ENCODE data around the gene AXDND1.
"Not testable (repeated sequence)": the region's sequence is repeated elsewhere in the genome, so short reads cannot be mapped to it uniquely, and the experiment has no call there.

Gene AXDND1

GRCh38 chr1:179366093-179366800 lies 476 bp downstream of the AXDND1 start:
- DNase-seq: peak; percentile 12

- peak; percentile 81 for DNase-seq
Measured at GRCh38 chr1:179369751-179370341, 4.1 kb downstream of the AXDND1 start.

GRCh38 chr1:179372160-179372559 lies 6.4 kb downstream of the AXDND1 start:
- no peak for DNase-seq

DNA sequence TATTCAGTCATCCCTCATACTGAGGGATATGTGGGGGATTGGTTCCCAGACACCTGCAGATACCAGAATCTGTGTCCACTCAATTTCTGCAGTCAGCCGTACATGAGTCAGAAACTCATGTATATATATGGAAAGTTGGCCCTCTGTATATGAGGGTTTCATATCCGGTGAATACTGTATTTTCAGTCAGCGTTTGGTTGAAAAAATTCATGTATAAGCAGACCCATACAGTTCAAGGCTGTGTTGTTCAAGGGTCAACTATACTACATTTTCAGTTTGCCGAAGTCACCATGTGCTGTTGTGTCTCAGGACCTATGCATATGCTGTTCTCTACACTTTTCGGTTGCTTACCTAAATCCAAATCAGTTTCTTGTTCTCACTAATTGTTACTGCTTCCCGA lies 10.5 kb downstream of the AXDND1 start:
- no peak for DNase-seq

- DNase-seq: no peak
Measured at GRCh38 chr1:179380299-179380698, 14.5 kb downstream of the AXDND1 start.

- no peak for DNase-seq
Measured at GRCh38 chr1:179384027-179384426, 18.3 kb downstream of the AXDND1 start.

DNA sequence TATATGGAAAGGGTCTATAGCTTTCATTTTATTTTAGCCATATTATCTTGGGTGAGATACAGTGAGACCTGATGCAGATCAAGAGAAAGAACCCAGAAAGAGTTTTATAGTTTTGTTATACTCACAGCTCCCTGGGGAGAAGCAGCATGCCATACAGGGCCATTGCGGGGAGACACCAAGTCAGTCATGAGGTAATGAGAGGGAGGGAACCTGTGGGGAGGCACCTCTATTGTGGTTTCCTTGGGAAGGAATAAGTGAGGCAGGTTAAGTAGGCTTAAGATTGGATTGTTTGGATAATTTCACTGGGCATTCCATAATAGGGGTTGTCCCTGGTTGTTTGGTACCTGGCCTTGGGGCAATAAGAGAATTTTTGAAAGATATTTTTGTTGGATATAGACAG lies 19.7 kb downstream of the AXDND1 start:
- no peak for DNase-seq

DNA sequence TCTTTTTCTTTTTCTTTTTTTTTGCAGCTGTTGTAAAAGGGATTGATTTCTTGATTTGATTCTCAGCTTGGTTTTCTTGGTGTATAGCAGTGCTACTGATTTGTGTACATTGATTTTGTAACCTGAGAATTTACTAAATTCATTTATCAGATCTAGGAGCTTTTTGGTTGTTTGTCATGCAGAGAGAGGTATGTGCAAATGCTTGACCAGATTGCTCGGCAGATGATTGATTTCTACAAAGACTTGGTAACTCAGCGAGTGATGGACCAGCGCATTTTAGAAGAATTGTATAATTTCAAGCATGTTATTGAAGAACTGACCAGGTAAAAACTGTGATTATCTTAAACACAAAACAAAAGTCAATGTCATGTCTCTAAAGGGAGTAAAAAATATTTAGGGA lies 27.9 kb downstream of the AXDND1 start:
- DNase-seq: no peak

- DNase-seq: not testable (repeated sequence)
Measured at GRCh38 chr1:179399399-179399798, 33.6 kb downstream of the AXDND1 start.

GRCh38 chr1:179417760-179418159 lies 52.0 kb downstream of the AXDND1 start:
- not testable (repeated sequence) for DNase-seq

DNA sequence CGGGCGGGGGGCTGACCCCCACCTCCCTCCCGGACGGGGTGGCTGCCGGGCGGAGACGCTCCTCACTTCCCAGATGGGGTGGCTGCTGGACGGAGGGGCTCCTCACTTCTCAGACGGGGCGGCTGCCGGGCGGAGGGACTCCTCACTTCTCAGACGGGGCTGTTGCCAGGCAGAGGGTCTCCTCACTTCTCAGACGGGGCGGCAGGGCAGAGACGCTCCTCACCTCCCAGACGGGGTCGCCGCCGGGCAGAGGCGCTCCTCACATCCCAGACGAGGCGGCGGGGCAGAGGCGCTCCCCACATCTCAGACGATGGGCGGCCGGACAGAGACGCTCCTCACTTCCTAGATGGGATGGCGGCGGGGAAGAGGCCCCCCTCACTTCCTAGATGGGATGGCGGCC lies 52.9 kb downstream of the AXDND1 start:
- DNase-seq: not testable (repeated sequence)

DNA sequence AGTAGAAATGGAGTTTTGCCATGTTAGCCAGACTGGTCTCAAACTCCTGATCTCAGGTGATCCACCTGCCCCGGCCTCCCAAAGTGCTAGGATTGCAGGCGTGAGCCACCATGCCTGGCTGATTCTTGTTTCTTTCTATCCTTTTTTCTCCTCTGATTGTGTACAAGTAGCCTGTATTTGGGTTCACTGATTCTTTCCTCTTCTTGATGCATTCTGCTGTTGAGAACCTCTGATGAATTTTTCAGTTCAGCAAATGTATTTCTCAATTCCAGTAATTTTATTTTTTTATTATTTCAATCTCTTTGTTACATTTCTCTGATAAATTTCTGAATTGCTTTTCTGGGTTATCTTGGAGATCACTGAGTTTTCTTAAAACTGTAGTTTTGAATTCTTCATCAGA lies 58.8 kb downstream of the AXDND1 start:
- no peak for DNase-seq

- no peak for DNase-seq
Measured at GRCh38 chr1:179425186-179425585, 59.4 kb downstream of the AXDND1 start.

DNA sequence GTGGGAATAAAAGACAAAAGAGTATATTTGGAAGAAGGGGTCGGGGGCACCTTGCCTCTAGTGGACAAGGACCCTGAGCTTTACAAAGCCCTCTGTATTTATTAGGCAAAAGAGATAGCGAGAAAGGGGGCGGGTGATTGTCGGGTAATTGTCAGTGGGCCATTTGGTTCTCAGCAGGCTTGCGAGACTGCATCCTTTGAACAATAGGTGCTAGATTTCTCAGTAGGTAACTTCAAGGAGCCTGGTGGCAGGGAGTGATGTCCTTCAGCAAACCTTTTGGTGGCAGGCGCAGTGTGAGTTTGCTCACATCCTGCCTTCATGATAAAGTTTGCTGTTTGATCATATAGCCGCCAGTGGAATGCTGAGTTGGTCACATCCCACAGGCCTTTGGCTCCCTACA lies 71.4 kb downstream of the AXDND1 start:
- no peak for DNase-seq

- DNase-seq: not testable (repeated sequence)
Measured at GRCh38 chr1:179439646-179440045, 73.9 kb downstream of the AXDND1 start.

- DNase-seq: not testable (repeated sequence)
Measured at GRCh38 chr1:179440301-179440700, 74.5 kb downstream of the AXDND1 start.

DNA sequence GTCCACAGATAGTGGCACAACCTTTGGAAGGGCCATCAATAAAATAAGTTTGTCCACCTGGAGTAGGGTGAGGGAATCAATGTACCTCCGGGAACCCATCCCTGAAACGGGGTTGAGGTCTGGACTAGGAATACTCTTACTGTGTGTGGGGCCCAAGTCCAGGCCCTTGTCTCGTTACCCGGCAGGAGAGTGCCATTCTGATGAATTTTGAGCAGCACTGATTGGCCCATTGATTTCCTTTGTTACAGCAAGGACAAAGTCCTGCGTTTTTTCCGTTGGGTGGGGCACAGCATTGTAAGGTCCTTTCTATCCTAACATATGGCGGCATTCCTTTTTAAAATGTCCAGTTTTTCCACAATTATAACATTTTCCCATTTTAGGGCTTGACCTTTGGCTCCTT lies 75.2 kb downstream of the AXDND1 start:
- no peak for DNase-seq

DNA sequence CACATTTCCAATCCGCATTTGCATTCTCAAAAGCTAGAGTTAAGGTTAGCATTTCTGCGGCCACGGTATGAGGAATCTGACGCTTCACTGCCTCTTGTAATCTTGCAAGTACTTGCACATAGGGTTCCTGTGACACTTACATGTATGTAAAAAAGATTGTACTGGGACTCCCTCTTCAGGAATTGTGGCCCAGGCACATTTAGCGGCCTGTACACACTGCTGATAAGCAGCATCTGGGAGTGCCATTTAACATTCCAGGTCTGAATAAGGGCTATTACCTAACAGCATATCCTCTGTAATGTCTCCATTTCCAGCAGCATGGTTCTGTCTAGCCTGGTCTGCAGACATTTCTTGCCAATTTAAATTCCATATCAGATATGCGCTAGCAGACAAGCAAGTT lies 75.7 kb downstream of the AXDND1 start:
- DNase-seq: no peak

GRCh38 chr1:179442846-179443245 lies 77.1 kb downstream of the AXDND1 start:
- DNase-seq: not testable (repeated sequence)

- no peak for DNase-seq
Measured at GRCh38 chr1:179445593-179445992, 79.8 kb downstream of the AXDND1 start.

GRCh38 chr1:179447489-179447888 lies 81.7 kb downstream of the AXDND1 start:
- DNase-seq: no peak

- no peak for DNase-seq
Measured at GRCh38 chr1:179448437-179449149, 82.8 kb downstream of the AXDND1 start.

GRCh38 chr1:179459606-179460206 lies 93.9 kb downstream of the AXDND1 start:
- not testable (repeated sequence) for DNase-seq

- DNase-seq: not testable (repeated sequence)
Measured at GRCh38 chr1:179465661-179466060, 99.9 kb downstream of the AXDND1 start.

All from inflammatory macrophage treated with lipopolysaccharide for 4 hours (primary cell).